Hematopoietic multipotent progenitor cell treated with erythropoietin and hydrocortisone succinate and interleukin-3 and kit ligand, for 6 days (in vitro differentiated cells): ENCODE data around the gene STRADA.
A peak's percentile ranks its signal among the peaks of the same experiment; 100 is the strongest.
"Not testable (repeated sequence)": the region's sequence is repeated elsewhere in the genome, so short reads cannot be mapped to it uniquely, and the experiment has no call there.

ENCODE experiments used
- DNase-seq: peaks from one replicate; pipeline ENCODE4 v3.0.0-alpha.2; 2015

STRADA gene

GRCh38 chr17:63754046-63754445 lies 12.4 kb upstream of the STRADA start:
- DNase-seq, result no peak

GRCh38 chr17:63753215-63753614 lies 11.6 kb upstream of the STRADA start:
- peak; percentile 62 for DNase-seq

GRCh38 chr17:63752707-63753106 lies 11.1 kb upstream of the STRADA start:
- no peak for DNase-seq

- peak; percentile 89 for DNase-seq
These were observed 10.2 kb upstream of the STRADA start for GRCh38 chr17:63751806-63752205.

GRCh38 chr17:63741143-63741407 lies 524 bp downstream of the STRADA start:
- DNase-seq, result peak; percentile 52

GRCh38 chr17:63740464-63741142 lies 996 bp downstream of the STRADA start:
- DNase-seq, result peak; percentile 53

GRCh38 chr17:63735691-63736090 lies 5.9 kb downstream of the STRADA start:
- no peak for DNase-seq

- no peak for DNase-seq
These were observed 19.2 kb downstream of the STRADA start for GRCh38 chr17:63722403-63722802.

GRCh38 chr17:63720194-63720593 lies 21.4 kb downstream of the STRADA start:
- DNase-seq, result not testable (repeated sequence)

- DNase-seq, result no peak
These were observed 22.6 kb downstream of the STRADA start for GRCh38 chr17:63718988-63719387.

GRCh38 chr17:63716426-63716825 lies 25.2 kb downstream of the STRADA start:
- no peak for DNase-seq

GRCh38 chr17:63714550-63715277 lies 26.9 kb downstream of the STRADA start:
- no peak for DNase-seq

- DNase-seq, result peak; percentile 26
These were observed 32.5 kb downstream of the STRADA start for GRCh38 chr17:63709110-63709509.

GRCh38 chr17:63707151-63707550 lies 34.4 kb downstream of the STRADA start:
- DNase-seq, result no peak

GRCh38 chr17:63706336-63707082 lies 35.1 kb downstream of the STRADA start:
- DNase-seq, result no peak

GRCh38 chr17:63705657-63706056 lies 35.9 kb downstream of the STRADA start:
- no peak for DNase-seq

GRCh38 chr17:63704836-63705235 lies 36.8 kb downstream of the STRADA start:
- no peak for DNase-seq

- DNase-seq, result no peak
These were observed 37.4 kb downstream of the STRADA start for GRCh38 chr17:63704259-63704576.

GRCh38 chr17:63703556-63704258 lies 37.9 kb downstream of the STRADA start:
- DNase-seq, result no peak

- DNase-seq, result no peak
These were observed 38.6 kb downstream of the STRADA start for GRCh38 chr17:63703029-63703428.

GRCh38 chr17:63702721-63703015 lies 38.9 kb downstream of the STRADA start:
- DNase-seq, result no peak

GRCh38 chr17:63701868-63702720 lies 39.5 kb downstream of the STRADA start:
- peak; percentile 82 for DNase-seq

GRCh38 chr17:63701456-63701820 lies 40.2 kb downstream of the STRADA start:
- DNase-seq, result no peak
